ENCODE data around the gene MYPOP.

- TF ChIP-seq CTCF (IDR thresholded peaks at IDR 0.05; ENCODE audit: borderline replicate concordance, extremely low read depth, low read length, poor library complexity, severe bottlenecking) (no peak), EZH2 (IDR thresholded peaks at IDR 0.05; ENCODE audit: borderline replicate concordance, low read depth, low read length, severe bottlenecking) (no peak)
Observed at GRCh38 chr19:45883881-45884681, 18.3 kb downstream of the MYPOP start.

All from DND-41 (cell line).